SK-N-SH (cell line): ENCODE data around the gene AMZ1.
A peak's percentile ranks its signal among the peaks of the same experiment; 100 is the strongest.

ENCODE experiments used
- EP300 ChIP-seq, 2 experiments: IDR thresholded peaks; 2 replicates each; pipeline versions ENCODE4 v1.4.0 to v1.6.1; 2012; ENCODE audit warnings: borderline replicate concordance in 1 of 2, low read depth in 1 of 2, low read length in 1 of 2
- FOSL2 ChIP-seq: IDR thresholded peaks from 2 replicates; pipeline ENCODE4 v1.4.0; 2012; ENCODE audit warnings: low read depth, mild to moderate bottlenecking, moderate library complexity, borderline replicate concordance
- RAD21 ChIP-seq: IDR thresholded peaks from 2 replicates; pipeline ENCODE4 v1.6.1; 2012; ENCODE audit warnings: mild to moderate bottlenecking, low read length
- USF2 ChIP-seq: fragments of 150-350 bp; IDR thresholded peaks from 2 replicates; pipeline ENCODE4 v1.6.1; 2017; ENCODE audit warnings: antibody characterized with exemption, low read length, low read depth, borderline replicate concordance
- TF ChIP-seq, protein P1 (sequence below): fragments of 200-600 bp; sonication (generic); IDR thresholded peaks from 2 replicates; pipeline ENCODE4 v1.6.1; 2017; ENCODE audit warnings: antibody characterized with exemption, mild to moderate bottlenecking, moderate library complexity

GRCh38 chr7:2651336-2651735 lies 36.7 kb upstream of the AMZ1 start:
- TF ChIP-seq, protein P1, sequence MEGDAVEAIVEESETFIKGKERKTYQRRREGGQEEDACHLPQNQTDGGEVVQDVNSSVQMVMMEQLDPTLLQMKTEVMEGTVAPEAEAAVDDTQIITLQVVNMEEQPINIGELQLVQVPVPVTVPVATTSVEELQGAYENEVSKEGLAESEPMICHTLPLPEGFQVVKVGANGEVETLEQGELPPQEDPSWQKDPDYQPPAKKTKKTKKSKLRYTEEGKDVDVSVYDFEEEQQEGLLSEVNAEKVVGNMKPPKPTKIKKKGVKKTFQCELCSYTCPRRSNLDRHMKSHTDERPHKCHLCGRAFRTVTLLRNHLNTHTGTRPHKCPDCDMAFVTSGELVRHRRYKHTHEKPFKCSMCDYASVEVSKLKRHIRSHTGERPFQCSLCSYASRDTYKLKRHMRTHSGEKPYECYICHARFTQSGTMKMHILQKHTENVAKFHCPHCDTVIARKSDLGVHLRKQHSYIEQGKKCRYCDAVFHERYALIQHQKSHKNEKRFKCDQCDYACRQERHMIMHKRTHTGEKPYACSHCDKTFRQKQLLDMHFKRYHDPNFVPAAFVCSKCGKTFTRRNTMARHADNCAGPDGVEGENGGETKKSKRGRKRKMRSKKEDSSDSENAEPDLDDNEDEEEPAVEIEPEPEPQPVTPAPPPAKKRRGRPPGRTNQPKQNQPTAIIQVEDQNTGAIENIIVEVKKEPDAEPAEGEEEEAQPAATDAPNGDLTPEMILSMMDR: peak; percentile 36
- TF ChIP-seq FOSL2 (no peak), RAD21 (no peak), EP300 (IDR thresholded peaks at IDR 0.05; ENCODE audit: borderline replicate concordance in 1 of 2, low read depth in 1 of 2, low read length in 1 of 2) (no peak), USF2 (no peak)
